Tibial nerve (tissue), 4 donors: ENCODE data around the gene P2RY14. TPM values are rescaled to one million over a fixed set of nuclear protein-coding genes. Genes with fewer than 3 reads are reported as not detected.

Source experiments
- DNase-seq, 2 donors: peaks; one replicate each; pipeline ENCODE4 v3.0.0-alpha.2; 2019; ENCODE audit warnings: low spot score in 2 of 2
- H3K27ac ChIP-seq, 4 donors: fragments of 200-600 bp; sonication (generic) in 3 of 4; one replicate each; pipeline ENCODE4 v1.5.1; 2017 to 2019; ENCODE audit warnings: mild to moderate bottlenecking in 1 of 4
- H3K27me3 ChIP-seq, 2 donors: fragments of 200-600 bp; sonication (generic) in 1 of 2; one replicate each; pipeline versions ENCODE4 v1.5.1 to v1.6.0; 2017 to 2019
- H3K36me3 ChIP-seq, 3 donors: fragments of 200-600 bp; sonication (generic); one replicate each; pipeline ENCODE4 v1.5.1; 2018 to 2019
- H3K4me1 ChIP-seq, 4 donors: fragments of 200-600 bp; sonication (generic) in 3 of 4; one replicate each; pipeline ENCODE4 v1.5.1; 2017 to 2019
- H3K4me3 ChIP-seq, 4 donors: fragments of 200-600 bp; sonication (generic) in 3 of 4; one replicate each; pipeline ENCODE4 v1.5.1; 2017 to 2019; ENCODE audit warnings: mild to moderate bottlenecking in 1 of 4, moderate library complexity in 1 of 4
- H3K9me3 ChIP-seq, 4 donors: fragments of 200-600 bp; sonication (generic) in 3 of 4; one replicate each; pipeline ENCODE4 v1.5.1; 2017 to 2019
- CTCF ChIP-seq, 5 experiments: fragments of 200-600 bp in 3 of 5; fragments of 450-650 bp in 2 of 5; sonication (generic) in 3 of 5; IDR thresholded peaks; one replicate each; pipeline ENCODE4 v1.5.1; 2016 to 2019; ENCODE audit warnings: antibody characterized with exemption in 5 of 5, mild to moderate bottlenecking in 3 of 5, moderate library complexity in 2 of 5
- EP300 ChIP-seq, 2 donors: sonication (generic); formaldehyde crosslinking; IDR thresholded peaks; one replicate each; pipeline ENCODE4 v1.6.1; 2017; ENCODE audit warnings: antibody characterized with exemption in 2 of 2, mild to moderate bottlenecking in 1 of 2
- POLR2A ChIP-seq, 2 donors: fragments of 450-650 bp; IDR thresholded peaks; one replicate each; pipeline ENCODE4 v1.6.1; 2017; ENCODE audit warnings: antibody characterized with exemption in 2 of 2, mild to moderate bottlenecking in 2 of 2, moderate library complexity in 2 of 2
- WGBS, 2 donors: methylation state at CpG; one replicate each; pipeline ENCODE4 v1.1.5; 2018; 5-methylcytosine and 5-hydroxymethylcytosine counted together
- total RNA-seq, 4 donors: library from RNA; depleted of rRNA; stranded (reverse); fragments of >200 nt; gene quantifications; one replicate each; pipeline ENCODE4 v1.1.0, GENCODE V29; 2016

The P2RY14 gene
- total RNA-seq, 4 donors from 2014 or later, result 4.2 to 9.4 (median 6.3) TPM

GRCh38 chr3:151297429-151297828 is 19.1 kb upstream of the P2RY14 start:
- no peak for DNase-seq
- H3K27me3 ChIP-seq, result no peaks in the 10 kb centered on the region
- H3K4me1 ChIP-seq, result no peaks in the 10 kb centered on the region
- H3K36me3 ChIP-seq, result no peaks in the 10 kb centered on the region
- TF ChIP-seq CTCF (IDR thresholded peaks at IDR 0.05), result no peak
- WGBS, 2 donors, result 53 to 81% methylated on average over 2 of the region's 2 CpGs
- no peak overlapping the region for H3K4me3 ChIP-seq
- H3K9me3 ChIP-seq, result no peaks in the 10 kb centered on the region
- H3K27ac ChIP-seq, result no peak overlapping the region

GRCh38 chr3:151296226-151296625 is 17.9 kb upstream of the P2RY14 start:
- Histone ChIP-seq H3K27ac (no peak overlapping the region), H3K4me1 (no peaks in the 10 kb centered on the region), H3K9me3 (no peaks in the 10 kb centered on the region), H3K4me3 (no peak overlapping the region), H3K36me3 (no peaks in the 10 kb centered on the region), H3K27me3 (no peaks in the 10 kb centered on the region)
- TF ChIP-seq EP300 (IDR thresholded peaks at IDR 0.05) (no peak), CTCF (IDR thresholded peaks at IDR 0.05) (no peak), POLR2A (IDR thresholded peaks at IDR 0.05) (no peak)
- no peak for DNase-seq
- WGBS, 2 donors, result 95% methylated on average over 3 of the region's 3 CpGs

- no peak overlapping the region for H3K27ac ChIP-seq
- TF ChIP-seq CTCF (IDR thresholded peaks at IDR 0.05), result no peak
- no peak for TF ChIP-seq POLR2A (IDR thresholded peaks at IDR 0.05)
- no peak for TF ChIP-seq EP300 (IDR thresholded peaks at IDR 0.05)
- no peaks in the 10 kb centered on the region for H3K27me3 ChIP-seq
- H3K36me3 ChIP-seq, result no peaks in the 10 kb centered on the region
- WGBS, 2 donors, result 23 to 37% methylated on average over 6 of the region's 6 CpGs
- no peaks in the 10 kb centered on the region for H3K9me3 ChIP-seq
- H3K4me3 ChIP-seq, result no peak overlapping the region
- H3K4me1 ChIP-seq, result no peaks in the 10 kb centered on the region
- no peak for DNase-seq
Measured at GRCh38 chr3:151293127-151293526, 14.8 kb upstream of the P2RY14 start.

GRCh38 chr3:151290673-151291072 is 12.3 kb upstream of the P2RY14 start:
- no peak overlapping the region for H3K4me3 ChIP-seq
- no peaks in the 10 kb centered on the region for H3K27me3 ChIP-seq
- no peaks in the 10 kb centered on the region for H3K36me3 ChIP-seq
- TF ChIP-seq EP300 (IDR thresholded peaks at IDR 0.05) (no peak), CTCF (IDR thresholded peaks at IDR 0.05) (peak; percentile 9 to 61 (median 44)), POLR2A (IDR thresholded peaks at IDR 0.05) (no peak)
- no peaks in the 10 kb centered on the region for H3K4me1 ChIP-seq
- 37 to 48% methylated on average over 3 of the region's 3 CpGs for WGBS, 2 donors
- no peak overlapping the region for H3K27ac ChIP-seq
- H3K9me3 ChIP-seq, result no peaks in the 10 kb centered on the region
- DNase-seq, result no peak

GRCh38 chr3:151289445-151289844 is 11.1 kb upstream of the P2RY14 start:
- 13 to 88% methylated on average over 3 of the region's 3 CpGs for WGBS, 2 donors
- no peaks in the 10 kb centered on the region for H3K9me3 ChIP-seq
- H3K27me3 ChIP-seq, result no peaks in the 10 kb centered on the region
- no peak for DNase-seq
- no peak for TF ChIP-seq EP300 (IDR thresholded peaks at IDR 0.05)
- TF ChIP-seq CTCF (IDR thresholded peaks at IDR 0.05), result no peak
- no peak for TF ChIP-seq POLR2A (IDR thresholded peaks at IDR 0.05)
- no peaks in the 10 kb centered on the region for H3K36me3 ChIP-seq
- no peak overlapping the region for H3K27ac ChIP-seq
- H3K4me1 ChIP-seq, result peaks cover 0 to 2% (median 0%) of the 10 kb centered on the region in 4 donors
- no peak overlapping the region for H3K4me3 ChIP-seq
